Retinal pigment epithelial cell (primary cell): ENCODE measurements around the gene AGAP1.

ENCODE experiments used
- DNase-seq: peaks from one replicate; pipeline ENCODE4 v3.0.0-alpha.2; 2010; ENCODE audit warnings: low read depth
- H3K4me3 ChIP-seq: 2 replicates; pipeline ENCODE4 v1.5.1; 2011; ENCODE audit warnings: mild to moderate bottlenecking, low read length, control low read depth, moderate library complexity
- CTCF ChIP-seq: conservative IDR thresholded peaks from 2 replicates; pipeline ENCODE4 v1.5.1; 2011; ENCODE audit warnings: low read depth, low read length, control low read depth, inconsistent platforms

The AGAP1 gene

GRCh38 chr2:236042087-236042486, 548.2 kb downstream of the AGAP1 start:
- no peak for TF ChIP-seq CTCF
- H3K4me3 ChIP-seq, result no peak overlapping the region
- DNase-seq, result no peak

GRCh38 chr2:236044191-236044590, 550.3 kb downstream of the AGAP1 start:
- H3K4me3 ChIP-seq, result no peak overlapping the region
- no peak for DNase-seq
- no peak for TF ChIP-seq CTCF

GRCh38 chr2:236045251-236046235, 551.7 kb downstream of the AGAP1 start:
- no peak overlapping the region for H3K4me3 ChIP-seq
- no peak for TF ChIP-seq CTCF
- DNase-seq, result no peak

- no peak overlapping the region for H3K4me3 ChIP-seq
- no peak for TF ChIP-seq CTCF
- DNase-seq, result no peak
Measured at GRCh38 chr2:236046715-236047114, 552.9 kb downstream of the AGAP1 start.

GRCh38 chr2:236047176-236047575, 553.3 kb downstream of the AGAP1 start:
- no peak for DNase-seq
- TF ChIP-seq CTCF, result no peak
- H3K4me3 ChIP-seq, result no peak overlapping the region

GRCh38 chr2:236047886-236048540, 554.2 kb downstream of the AGAP1 start:
- no peak overlapping the region for H3K4me3 ChIP-seq
- TF ChIP-seq CTCF, result no peak
- DNase-seq, result no peak

GRCh38 chr2:236049981-236050380, 556.1 kb downstream of the AGAP1 start:
- TF ChIP-seq CTCF, result no peak
- DNase-seq, result no peak
- no peak overlapping the region for H3K4me3 ChIP-seq
